Coronary artery (tissue), 2 donors: ENCODE measurements around the gene P3H2.
A peak's percentile ranks its signal among the peaks of the same experiment; 100 is the strongest.
"Not testable (repeated sequence)": the region's sequence is repeated elsewhere in the genome, so short reads cannot be mapped to it uniquely, and the experiment has no call there.

Experiments
- DNase-seq: peaks from one replicate; pipeline ENCODE4 v3.0.0-alpha.2; 2017; ENCODE audit warnings: low spot score
- H3K27ac ChIP-seq, 2 donors: fragments of 200-600 bp; sonication (generic); one replicate each; pipeline ENCODE4 v1.5.1; 2016 to 2019
- H3K4me3 ChIP-seq: fragments of 200-600 bp; sonication (generic); 2 replicates; pipeline ENCODE4 v1.5.1; 2016; ENCODE audit warnings: mild to moderate bottlenecking, moderate library complexity
- CTCF ChIP-seq: fragments of 200-600 bp; sonication (generic); IDR thresholded peaks from one replicate; pipeline ENCODE4 v1.5.1; 2019; ENCODE audit warnings: antibody characterized with exemption

The P3H2 gene

GRCh38 chr3:190120269-190121060, at the start of gene P3H2:
Gene P3H2 (minus strand): TSS chr3:190120897. CDS start chr3:190120731, 166 bp downstream.
- peak; percentile 91 for DNase-seq
- Histone ChIP-seq H3K27ac (peak within 1 kb of the TSS; percentile 59 to 91), H3K4me3 (peak within 1 kb of the TSS; percentile 88)
- no peak for TF ChIP-seq CTCF

- no peak for TF ChIP-seq CTCF
- no peak overlapping the region for H3K27ac ChIP-seq
- no peak for DNase-seq
- no peak overlapping the region for H3K4me3 ChIP-seq
Observed at GRCh38 chr3:190169877-190170276, 49.2 kb upstream of the P3H2 start.

- Histone ChIP-seq H3K4me3 (no peak overlapping the region), H3K27ac (no peak overlapping the region)
- TF ChIP-seq CTCF = no peak
- DNase-seq = no peak
Observed at GRCh38 chr3:190169243-190169642, 48.5 kb upstream of the P3H2 start.

GRCh38 chr3:190167936-190168680, 47.4 kb upstream of the P3H2 start:
- H3K4me3 ChIP-seq = no peak overlapping the region
- no peak for TF ChIP-seq CTCF

GRCh38 chr3:190166948-190167347, 46.3 kb upstream of the P3H2 start:
- DNase-seq = no peak
- TF ChIP-seq CTCF = no peak
- H3K4me3 ChIP-seq = no peak overlapping the region

More at GRCh38 chr3:190167936-190168680, 47.4 kb upstream of the P3H2 start:
- DNase-seq = no peak
- no peak overlapping the region for H3K27ac ChIP-seq

GRCh38 chr3:190165253-190165652, 44.6 kb upstream of the P3H2 start:
- DNase-seq = no peak
- Histone ChIP-seq H3K4me3 (no peak overlapping the region), H3K27ac (no peak overlapping the region)
- TF ChIP-seq CTCF = no peak

More at GRCh38 chr3:190166948-190167347, 46.3 kb upstream of the P3H2 start:
- no peak overlapping the region for H3K27ac ChIP-seq

- H3K27ac ChIP-seq, DNase-seq, H3K4me3 ChIP-seq: not testable (repeated sequence)
Observed at GRCh38 chr3:190162013-190162412, 41.3 kb upstream of the P3H2 start.
